C1 segment of cervical spinal cord (tissue), 14 donors: ENCODE measurements around the gene CRYBB1.

Source experiments
- DNase-seq, 14 donors: peaks; one replicate each; lab custom pipeline; 2025; lab: John Stamatoyannopoulos, UW

The CRYBB1 gene

GRCh38 chr22:26579331-26579886 is 38.4 kb downstream of the CRYBB1 start:
- DNase-seq = peak in 3 of 14 donors; percentile 4 to 18 (median 5)

GRCh38 chr22:26577081-26577480 is 40.7 kb downstream of the CRYBB1 start:
- DNase-seq = no peak

- peak in 1 of 14 donors; percentile 18 for DNase-seq
These were observed 41.7 kb downstream of the CRYBB1 start for GRCh38 chr22:26576026-26576680.

GRCh38 chr22:26574001-26574723 is 43.7 kb downstream of the CRYBB1 start:
- no peak for DNase-seq

DNA sequence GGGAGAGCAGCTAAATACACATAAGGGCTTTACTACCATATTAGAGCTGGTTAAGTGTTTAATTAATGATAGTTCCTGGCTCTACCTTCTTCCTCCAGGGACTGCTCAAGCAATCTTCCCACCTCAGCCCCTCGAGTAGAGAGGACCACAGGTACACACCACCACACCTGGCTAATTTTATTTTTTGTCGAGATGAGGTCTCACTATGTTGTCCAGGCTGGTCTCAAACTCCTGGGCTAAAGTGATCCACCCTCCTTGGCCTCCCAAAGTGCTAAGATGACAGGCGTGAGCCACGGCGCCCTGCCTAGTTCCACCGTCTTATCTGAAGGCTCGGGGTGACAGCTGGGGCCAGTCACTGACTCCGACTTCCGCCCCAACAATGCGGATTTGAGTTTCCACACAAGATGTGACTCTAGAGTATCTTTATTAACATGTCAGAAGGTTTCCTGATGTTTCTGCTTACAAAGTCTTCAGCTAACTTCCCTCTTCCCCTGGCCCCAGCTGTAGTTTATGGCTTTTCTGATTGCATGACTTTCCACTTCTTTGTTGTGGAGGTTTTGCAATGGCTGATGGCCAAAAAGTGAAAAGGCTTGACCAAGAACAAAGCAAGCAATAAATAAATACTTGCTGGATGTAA is 44.7 kb downstream of the CRYBB1 start:
- peak in 3 of 14 donors; percentile 15 to 33 (median 18) for DNase-seq

DNA sequence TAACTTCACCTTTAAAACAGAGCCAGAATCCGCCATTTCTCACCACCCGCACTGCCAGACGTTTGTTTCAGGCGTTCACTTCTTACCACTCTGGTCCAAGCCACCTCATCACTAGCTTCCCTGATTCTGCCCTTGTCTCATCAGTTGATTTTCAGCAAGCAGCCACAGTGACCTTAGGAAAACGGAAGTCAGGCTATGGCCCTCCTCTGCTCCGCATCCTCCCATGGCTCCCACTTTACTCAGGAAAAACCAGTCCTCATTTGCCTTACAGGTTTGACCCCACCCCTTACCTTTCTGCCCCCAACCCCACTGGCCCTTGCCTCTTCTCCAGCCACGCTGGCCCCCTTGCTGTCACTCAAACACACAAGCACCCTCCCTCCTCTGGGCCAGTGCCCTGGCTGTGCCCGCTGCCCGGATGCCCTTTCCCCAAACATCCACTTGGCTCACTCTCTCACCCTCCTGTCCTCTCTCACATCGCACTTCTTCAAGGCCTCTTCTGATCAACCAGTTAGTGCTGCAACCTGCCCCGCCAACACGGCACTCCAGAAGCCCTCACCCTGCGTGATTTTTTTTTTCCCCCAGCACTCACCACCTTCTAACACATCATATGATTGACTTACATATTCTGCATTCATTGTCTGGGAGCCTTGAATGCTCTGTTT is 46.8 kb downstream of the CRYBB1 start:
- DNase-seq = no peak

DNA sequence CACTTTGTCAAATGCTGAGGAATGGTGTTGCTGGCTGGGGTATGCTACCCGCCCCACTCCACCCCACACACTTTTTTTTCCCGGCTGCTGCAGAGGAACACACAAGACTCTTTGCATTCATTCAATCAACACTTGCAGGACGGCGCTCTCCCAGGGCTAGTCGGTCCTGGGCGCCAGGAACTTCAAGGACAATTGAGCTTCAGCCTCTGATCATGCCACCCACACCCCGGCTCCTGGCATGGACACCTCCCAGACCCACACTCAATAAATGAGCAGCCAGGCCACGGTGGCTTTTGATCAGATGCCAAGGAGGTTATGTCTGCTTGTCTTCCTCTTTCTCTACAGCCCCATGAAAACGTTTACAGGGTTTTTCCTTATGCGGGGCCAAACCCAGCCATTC is 47.7 kb downstream of the CRYBB1 start:
- DNase-seq = peak in 3 of 14 donors; percentile 9 to 39 (median 22)

DNA sequence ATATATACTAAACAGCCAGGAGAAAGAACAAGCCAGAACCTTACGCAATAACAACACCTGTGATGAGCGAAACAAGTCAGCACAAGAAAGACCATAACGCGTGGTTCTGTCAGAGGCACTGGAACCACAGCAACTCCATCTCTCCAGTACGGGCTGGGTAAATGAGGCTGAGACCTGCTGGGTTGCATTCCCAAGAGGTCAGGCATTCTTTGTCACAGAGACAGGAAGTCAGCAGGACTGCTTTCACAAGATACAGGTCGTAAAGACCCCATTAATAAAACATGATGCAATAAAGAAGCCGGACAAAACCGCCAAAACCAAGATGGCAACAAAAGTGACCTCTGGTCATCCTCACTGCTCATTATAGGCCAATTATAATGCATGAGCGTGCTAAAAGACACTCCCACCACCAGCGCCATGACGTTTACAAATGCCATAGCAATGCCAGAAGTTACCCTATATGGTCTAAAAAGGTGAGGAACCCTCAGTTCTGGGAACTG is 49.6 kb downstream of the CRYBB1 start:
- no peak for DNase-seq

GRCh38 chr22:26567610-26568009 is 50.2 kb downstream of the CRYBB1 start:
- no peak for DNase-seq

DNA sequence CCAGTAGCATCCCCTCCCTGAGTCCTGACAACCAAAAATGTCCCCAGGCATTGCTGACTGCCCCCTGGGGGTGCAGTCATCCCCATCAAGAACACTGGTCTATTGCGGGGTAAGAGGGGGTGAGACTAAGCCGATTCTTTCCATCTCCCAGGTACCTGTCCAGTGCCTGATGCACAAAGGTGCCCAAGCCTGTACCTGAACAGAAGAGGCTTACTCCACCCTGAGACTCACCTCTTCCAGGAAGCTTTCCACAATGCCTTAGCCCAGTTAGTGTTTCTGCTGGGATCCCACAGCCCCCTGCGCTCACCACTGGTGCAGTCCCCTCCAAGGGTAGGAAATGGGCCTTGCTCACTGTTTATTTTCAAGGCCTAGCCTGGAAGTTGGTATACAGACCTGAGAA is 50.8 kb downstream of the CRYBB1 start:
- no peak for DNase-seq

DNA sequence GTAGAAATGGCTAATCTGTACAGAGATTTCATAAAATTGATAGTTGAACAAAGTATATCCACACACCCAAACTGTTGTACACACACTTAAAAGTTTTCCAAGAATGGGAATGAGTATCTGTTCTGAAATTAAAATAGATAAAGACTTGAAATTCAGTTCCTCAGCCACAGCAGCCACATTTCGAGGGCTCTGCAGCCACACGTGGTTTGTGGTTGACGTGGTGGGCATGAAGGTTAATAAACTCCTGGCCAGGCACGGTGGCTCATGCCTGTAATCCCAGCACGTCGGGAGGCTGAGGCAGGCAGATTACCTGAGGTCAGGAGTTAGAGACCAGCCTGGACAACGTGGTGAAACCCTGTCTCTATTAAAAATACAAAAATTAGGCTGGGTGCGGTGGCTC is 51.9 kb downstream of the CRYBB1 start:
- DNase-seq = no peak

GRCh38 chr22:26565181-26565580 is 52.6 kb downstream of the CRYBB1 start:
- no peak for DNase-seq

DNA sequence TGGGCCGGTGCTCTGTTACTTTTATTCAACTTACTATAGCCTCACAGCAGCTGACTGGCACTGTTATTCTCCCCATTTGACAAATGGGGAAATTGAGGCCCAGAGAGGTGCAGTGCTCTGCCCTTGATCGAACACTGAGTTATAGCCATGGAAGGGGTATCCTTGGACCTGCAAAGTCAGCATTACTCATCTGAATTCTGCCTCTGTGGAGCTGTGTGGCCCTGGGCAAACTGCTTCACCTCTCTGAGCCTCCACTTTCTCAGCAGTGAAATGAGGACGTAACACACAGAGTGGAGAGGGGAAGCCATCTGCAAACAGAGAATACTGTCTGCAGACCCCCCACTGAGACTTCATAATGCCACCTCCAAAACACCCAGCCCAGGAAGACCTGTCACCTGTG is 53.2 kb downstream of the CRYBB1 start:
- no peak for DNase-seq

DNA sequence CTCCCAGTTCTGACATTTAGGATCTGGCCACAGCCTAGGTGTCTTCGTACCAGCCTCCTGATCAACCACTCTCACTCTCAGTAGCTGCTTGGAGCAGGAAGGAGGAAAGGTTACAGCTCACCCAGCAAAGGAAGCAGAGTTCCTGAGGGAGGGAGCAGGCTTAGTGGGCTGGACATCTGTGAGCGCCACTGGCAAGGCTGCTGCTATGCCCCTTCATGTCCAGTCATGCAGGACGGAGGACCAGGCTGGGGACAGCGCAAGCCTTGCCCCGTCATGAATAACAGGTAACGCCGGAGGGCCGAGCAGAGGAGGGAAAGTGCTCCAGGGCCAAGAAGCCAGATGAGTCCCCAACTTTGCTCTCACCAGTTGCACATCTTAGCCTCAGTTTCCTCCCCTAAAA is 53.6 kb downstream of the CRYBB1 start:
- no peak for DNase-seq

DNA sequence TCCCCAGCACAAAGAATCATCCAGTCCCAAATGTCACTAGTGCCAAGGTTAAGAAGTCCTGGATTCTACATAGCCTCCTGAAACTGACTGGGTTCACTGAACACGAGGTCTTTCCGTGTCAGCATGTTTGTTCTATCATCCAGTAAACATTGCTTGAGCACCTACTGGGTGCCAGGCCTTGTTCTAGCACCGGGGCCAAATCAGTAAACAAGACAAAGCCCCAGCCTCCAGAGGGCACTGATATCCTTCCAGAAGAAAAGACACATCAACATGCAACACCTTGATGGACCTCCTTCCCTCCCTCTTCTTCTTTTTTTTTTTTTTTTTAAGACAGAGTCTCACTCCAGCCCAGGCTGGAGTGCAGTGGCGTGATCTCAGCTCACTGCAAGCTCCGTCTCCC is 54.8 kb downstream of the CRYBB1 start:
- DNase-seq = no peak

DNA sequence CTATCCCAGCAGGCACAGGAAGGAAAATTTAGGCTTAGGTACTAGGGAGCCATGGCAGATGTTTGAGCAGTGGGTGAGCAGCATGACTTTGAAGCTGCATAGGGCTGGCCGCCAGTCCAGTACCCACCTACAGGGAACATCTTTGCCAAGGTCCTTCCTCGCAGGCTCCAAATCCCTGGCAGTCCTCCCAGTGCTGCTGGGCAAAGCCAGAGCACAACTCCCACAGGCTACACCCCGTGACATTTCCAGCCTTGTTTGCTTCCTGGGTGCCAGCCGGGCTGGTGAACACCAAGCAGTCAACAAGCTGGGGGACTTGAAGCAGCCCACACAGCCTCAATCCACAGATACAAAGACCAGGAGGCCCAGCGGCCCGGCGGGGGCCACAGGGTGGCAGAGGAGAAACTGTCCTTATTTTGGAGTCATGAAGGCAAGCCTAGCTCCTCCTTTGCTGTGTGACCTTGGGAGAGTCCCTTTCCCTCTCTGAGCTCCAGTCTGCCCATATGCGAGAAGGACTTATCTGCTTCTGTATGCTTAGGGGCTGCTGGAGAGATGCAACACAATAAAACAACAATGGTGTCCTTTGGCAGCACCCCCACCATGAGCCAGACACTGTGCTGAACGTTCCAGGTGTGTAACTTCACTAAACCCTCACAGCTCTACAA is 55.9 kb downstream of the CRYBB1 start:
- peak in 7 of 14 donors; percentile 10 to 64 (median 38) for DNase-seq

GRCh38 chr22:26559961-26560575 is 57.8 kb downstream of the CRYBB1 start:
- DNase-seq = no peak

DNA sequence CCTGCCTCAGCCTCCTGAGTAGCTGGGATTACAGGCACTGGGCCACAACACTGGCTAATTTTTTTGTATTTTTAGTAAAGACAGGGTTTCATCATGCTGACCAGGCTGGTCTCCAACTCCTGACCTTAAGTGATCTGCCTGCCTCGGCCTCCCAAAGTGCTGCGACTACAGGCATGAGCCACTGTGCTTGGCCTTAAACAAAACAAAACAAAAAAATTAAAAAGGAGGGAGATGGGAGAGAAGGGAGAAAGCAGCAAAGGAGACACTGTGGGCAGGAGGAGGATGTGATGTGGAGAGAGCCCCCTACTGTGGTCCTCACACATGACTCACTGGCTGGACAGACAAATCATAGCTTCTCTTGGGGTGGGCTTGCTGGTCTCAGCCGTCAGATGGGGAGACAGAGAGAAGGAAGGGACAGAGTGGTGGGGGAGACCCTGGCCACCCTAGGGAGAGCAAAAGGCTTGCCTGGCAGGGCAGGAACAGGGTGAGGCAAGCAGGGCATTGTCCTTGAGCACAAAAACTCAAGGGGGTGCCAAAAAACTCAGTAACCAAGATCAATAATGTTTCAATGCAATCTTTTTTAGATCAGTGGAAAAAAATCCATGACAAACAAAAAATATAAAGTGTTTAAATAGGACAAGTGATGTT is 59.5 kb downstream of the CRYBB1 start:
- DNase-seq = peak in 1 of 14 donors; percentile 6

GRCh38 chr22:26556904-26557303 is 60.9 kb downstream of the CRYBB1 start:
- no peak for DNase-seq

DNA sequence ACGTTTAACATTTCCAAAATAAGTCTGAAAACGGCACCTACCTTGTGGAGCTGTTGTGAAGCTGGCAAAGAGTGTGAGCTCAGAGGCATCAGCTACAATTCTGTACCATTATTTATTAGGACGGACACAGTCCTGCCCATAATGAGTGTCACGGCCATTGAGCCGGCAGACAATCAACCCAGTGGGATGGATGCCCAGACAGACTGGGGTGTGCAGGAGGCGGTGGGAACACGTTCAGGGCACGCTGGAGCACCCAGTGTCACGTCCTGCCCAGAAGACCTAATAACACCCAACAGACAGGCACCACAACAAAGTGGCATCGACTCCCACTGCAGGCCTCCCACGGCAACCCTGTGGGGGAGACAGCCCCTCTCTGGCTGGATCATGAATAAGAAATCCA is 62.3 kb downstream of the CRYBB1 start:
- DNase-seq = no peak
